T-helper 22 cell (primary cell): Measurements from ENCODE around the gene RGS9.
"Not testable (repeated sequence)": the region's sequence is repeated elsewhere in the genome, so short reads cannot be mapped to it uniquely, and the experiment has no call there.

ENCODE experiments used
- DNase-seq: peaks from one replicate; pipeline ENCODE4 v3.0.0-alpha.2; 2020; ENCODE audit warnings: low read depth

The RGS9 gene

DNA sequence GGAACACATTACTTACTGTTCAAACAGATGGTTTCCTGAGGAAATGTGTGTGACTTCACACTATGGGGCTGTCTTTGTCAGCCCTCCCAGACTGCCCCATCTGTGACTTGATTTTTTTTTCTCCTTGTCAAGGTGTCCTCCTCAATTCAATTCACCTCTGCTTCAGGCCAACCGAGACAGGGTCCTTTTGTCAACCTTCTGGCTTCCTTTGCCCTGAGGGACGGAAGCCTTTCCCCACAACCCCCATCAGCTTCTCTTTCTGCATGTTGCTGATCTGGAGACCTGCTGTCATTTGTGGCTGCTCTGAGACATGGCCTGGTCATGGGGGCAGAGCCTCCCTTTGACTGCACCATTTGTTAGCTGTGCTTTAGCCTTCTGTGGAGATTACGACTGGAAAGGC is 21.3 kb upstream of the RGS9 start:
- no peak for DNase-seq

DNA sequence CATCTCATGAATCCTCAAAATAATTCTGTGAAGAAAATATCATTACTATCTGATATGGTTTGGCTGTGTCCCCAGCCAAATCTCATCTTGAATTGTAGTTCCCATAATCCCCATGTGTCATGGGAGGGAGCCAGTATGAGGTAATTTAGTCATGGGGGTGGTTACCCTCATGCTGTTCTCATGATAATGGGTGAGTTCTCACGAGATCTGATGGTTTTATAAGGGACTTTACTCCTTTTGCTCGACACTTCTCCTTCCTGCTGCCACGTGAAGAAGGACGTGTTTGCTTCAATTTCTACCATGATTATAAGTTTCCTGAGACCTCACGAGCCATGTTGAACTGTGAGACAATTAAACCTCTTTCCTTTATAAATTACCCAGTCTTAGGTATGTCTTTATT is 20.7 kb upstream of the RGS9 start:
- DNase-seq: not testable (repeated sequence)

DNA sequence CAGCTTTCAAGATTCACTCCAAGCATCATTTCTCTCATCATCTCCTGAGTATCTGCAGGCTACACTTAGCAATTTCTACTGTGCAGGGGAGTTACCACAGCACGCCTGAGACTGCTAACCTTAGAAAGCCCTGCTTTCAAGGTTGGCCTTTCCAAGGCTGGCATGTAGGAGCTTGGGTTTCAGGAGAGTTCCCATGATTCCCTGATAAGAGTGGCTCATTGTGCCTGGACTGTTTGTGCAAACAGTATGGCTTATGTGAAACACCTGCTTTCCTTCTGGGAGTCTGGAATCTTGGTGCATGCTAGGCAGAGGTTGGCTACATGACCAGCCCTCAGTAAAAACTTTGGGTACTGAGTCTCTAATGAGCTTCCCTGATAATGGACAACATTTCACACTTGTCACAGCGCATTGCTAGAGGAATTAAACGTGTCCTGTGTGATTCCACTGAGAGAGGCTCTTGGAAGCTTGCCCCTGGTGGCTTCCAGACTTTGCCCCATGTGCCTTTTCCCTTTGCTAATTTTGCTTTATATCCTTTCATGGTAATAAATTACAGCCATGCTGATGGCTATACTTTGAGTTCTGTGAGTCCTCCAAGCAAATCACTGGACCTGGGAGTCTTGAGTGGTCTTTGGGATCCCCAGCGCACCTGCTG is 19.7 kb upstream of the RGS9 start:
- DNase-seq: no peak

DNA sequence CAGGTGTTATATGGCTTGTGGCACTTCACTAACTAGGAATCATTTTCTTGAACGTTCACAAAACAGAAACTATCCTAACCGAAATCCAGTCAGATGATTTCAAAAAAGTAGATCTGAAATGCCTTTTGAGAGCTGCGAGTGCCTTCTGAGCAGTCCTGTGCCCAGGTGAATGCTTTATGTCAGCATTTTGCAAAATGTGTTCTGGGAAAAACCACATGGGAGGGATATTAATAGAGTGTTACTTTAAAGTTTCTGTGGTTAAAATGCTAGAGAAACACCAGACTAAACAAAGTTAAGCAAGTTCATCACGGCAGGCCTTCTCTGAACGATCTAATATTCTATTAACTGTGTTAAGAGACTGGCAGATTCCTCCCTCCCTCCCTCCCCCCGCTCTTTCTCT is 15.8 kb upstream of the RGS9 start:
- no peak for DNase-seq

DNA sequence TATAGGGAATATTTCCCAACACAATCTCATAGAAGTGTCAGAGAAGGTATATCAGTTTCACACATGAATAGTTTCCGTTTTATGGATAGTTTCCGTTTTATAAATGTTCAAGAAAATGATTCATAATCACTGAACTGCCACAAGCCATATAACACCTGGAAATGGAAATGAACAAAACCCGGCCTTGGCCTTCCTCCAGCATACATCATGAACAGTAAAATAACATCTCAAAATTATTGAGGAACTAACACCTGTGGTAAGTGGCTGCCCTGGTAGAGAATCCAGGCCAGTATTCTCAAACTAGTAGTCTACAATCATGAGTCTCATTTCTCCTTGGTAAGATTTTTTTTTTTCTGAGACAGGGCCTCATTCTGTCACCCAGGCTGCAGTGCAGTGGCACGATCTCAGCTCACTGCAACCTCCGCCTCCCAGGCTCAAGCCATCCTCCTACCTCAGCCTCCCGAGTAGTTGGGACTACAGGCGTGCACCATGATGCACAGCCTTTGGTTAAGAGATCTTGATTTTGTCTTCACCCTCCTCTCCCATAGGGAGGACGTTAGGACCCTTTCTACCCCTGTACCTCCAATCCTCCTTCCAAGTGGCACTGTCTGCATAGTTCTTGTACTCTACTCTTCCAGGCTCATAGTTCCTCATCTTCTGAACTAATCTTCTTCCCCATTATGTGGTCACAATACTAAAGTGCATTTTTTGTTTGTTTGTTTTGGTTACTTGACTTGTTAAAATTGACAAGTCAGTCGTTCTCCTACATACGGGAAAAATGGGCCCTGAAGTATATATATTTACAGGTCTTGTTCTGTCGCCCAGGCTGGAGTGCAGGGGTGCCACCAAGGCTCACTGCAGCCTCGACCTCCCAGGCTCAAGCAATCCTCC is 15.0 kb upstream of the RGS9 start:
- DNase-seq: no peak

DNA sequence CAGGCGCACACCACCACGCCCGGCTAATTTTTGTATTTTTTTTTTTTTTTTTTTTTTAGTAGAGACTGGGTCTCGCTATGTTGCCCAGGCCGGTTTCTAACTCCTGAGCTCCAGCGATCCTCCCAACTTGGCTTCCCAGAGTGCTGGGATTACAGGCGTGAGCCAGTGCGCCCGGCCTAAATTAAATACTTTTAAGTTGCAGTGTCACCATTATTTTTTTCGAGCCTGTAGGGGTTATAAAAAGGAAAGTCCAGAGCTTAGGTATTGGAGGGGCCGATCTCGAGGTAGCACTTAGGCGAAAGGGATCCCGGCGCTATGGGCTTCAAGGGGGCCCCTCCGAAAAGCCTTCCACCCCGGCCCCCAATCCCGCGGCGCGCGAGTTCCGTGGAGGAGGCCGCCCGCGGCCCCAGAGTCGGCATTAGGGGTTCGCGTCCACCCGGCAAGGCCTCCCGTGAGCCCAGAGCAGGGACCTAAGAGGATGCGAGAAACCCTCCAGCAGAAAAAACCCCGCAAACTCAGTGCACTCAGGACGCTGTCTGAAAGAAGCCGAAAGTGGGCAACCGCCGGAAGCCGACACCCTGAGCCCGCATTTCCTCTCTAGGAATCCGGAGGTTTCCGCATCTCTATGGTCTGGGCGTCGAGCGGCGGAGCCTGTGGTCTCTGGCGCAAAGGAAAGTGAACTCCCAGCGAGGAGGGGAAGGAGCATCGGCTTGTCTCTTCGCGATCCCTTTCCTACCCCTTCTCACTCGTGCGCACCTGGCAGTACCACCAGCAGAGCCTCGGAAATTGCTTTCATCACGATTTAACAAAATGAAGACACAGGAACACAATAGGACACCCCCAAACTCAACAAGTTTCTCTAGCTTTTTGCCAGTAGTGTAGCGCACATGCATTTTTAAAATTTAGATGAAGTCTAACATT is 14.1 kb upstream of the RGS9 start:
- DNase-seq: peak; percentile 71

DNA sequence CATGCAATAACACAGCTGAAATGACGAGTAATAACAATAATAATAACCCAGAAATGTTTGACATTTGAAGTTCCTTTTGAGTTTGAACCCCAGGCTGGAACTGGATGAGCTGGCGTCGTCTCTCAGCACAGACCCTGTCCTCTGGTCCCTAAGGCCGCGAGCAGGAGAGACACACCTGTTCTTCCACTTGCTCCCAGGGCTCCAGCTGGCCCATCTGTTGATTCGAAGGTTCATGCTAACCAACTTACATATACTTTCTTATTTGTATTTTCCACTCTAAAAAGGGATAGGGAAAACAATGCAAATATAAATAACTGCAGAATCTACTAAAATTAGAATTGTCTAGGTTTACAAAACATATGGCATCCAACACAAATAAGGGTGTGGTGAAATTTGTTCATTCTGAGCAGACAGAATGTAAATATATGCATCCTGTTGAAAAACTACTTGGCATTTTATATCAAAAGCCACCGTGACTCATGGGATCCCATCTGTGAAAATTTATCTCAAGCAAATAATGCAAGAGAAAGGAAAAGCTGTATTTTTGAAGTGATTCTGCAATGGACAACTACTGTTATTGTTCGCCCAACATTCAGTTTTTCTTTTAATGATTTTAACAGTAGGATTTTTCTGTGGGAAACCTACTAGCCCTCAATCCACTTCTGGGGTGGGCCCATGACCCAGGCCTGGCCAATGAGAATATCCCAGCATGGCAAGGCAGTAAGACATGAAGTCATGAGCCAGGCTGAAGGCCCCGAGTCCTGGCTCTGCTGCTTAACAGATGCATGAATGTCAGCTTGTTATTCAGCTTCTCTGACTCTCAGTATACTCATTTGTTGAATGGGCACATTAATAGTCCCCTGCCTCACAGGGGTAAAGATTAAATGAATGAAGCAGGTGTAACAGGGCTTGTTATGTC is 13.2 kb upstream of the RGS9 start:
- no peak for DNase-seq

DNA sequence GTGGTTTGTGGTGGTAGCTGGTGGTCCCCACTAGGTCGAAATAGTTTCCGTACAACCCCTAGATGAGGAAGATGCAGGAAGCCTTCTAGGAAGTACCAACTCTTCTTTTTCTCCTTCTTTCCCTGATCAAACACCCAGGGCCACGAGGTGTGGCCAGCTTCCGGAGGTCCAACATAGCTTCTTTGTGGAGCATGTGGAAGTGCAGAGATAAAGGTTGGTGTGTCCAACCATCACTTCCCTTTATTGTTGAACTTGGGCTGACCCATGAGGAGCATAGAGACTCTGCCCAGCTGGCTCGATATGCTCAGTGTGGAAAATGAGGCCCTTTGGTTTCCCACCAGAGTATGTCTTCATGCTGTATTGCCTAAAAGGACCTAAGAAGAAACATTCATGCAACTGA is 6.3 kb upstream of the RGS9 start:
- no peak for DNase-seq

DNA sequence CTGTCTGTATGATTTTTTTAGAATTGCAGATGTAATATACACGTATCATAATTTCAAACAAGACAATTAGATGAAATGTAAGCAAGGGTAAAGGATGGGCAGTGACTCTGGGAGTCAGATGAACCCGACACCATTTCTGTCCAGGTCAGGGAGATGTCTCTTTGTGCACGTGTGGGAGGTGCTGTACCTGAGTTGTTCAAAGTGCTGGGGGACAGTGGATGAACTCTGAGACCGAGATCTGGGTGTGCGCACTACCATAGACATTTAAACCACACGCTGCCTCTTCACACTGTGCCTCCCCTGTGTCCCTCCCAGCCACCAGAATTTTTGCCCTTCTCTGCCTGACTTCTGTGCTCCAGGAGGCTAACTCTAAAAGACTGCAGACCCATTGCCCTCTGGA is 5.9 kb upstream of the RGS9 start:
- DNase-seq: no peak

DNA sequence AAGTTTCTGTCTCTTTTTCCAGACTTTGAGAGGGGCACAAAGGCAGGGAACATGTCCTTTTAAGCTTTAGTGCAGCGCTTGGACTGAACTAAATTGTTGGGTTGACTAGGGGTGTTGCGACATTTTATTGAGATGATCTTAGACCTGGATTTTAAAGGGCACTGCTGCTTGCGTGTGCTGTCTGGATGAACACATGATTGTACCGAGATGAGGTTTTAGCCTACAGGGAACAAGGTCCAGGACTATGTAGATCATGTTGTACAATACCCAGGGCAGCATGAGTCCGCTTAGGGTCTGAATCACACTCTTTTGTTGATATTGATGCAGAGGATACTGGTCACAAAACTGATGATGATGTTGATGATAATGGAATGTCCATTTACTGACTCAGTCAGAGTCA is 5.2 kb upstream of the RGS9 start:
- DNase-seq: no peak

DNA sequence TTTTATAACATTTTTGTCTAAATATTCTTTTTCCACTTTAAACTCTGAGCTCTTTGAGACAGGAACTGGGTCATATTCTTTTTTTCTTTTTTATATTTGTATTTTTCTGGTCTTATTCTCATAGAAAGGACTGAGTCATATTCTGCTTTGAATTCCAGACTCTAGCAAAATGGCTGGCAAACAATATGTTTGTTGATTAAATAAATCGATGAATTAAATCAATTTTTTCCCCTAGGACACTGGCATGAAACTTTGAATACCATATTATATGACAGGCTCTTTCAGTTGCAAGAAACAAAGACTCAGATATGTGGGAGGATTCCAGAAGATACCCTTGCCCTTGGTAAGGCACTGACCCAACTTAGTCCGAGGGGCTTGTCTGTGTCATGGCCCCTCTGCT is 3.1 kb upstream of the RGS9 start:
- no peak for DNase-seq

DNA sequence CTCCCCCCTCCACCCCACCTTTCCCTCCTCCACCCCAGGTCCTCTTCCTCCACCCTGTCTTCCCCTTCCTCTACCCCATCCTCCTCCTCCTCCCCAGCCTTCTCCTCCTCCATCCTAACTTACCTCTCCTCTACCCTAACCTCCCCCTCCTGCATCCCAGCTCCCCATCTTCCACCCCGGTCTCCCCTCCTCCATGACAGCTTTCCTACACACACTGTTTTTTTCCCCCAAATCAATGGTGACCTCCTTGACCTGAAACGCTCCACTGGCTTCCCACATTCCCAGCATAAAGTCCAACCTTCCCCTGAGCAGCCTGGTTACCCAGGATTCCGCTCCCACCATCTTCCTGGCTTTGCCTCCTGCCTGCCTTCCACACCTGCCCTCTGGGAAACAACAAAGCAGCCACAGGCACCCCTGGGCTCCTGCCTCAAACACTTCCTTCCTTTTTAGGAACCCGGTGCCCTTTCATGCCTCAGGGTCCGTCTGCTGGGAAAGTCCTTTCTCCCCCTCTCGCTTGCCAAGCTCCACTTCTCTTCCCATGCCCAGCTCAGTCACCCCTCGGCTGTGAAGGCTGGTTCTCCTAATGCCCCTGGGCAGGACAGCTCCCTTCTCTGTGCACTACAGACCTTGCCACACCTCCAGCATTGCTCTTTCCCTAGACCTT is 2.1 kb downstream of the RGS9 start:
- DNase-seq: no peak

DNA sequence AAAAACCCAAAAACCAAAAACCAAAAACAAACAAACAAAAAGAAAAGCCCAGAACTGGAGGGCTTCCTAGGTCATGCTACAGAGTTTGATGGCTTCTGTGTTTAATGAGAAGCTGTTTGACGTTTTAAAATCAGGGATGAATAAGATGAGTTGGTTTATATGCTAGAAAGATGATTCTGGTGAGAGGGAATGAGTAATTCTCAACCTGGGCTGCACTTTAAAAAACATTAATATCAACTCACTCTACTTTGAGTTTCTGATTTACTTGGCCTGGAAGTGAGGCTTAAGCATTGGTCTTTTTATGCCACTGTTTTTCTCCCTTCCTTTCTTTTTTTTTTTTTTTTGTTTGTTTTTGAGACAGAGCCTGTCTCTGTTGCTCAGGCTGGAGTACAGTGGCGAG is 5.1 kb downstream of the RGS9 start:
- no peak for DNase-seq

DNA sequence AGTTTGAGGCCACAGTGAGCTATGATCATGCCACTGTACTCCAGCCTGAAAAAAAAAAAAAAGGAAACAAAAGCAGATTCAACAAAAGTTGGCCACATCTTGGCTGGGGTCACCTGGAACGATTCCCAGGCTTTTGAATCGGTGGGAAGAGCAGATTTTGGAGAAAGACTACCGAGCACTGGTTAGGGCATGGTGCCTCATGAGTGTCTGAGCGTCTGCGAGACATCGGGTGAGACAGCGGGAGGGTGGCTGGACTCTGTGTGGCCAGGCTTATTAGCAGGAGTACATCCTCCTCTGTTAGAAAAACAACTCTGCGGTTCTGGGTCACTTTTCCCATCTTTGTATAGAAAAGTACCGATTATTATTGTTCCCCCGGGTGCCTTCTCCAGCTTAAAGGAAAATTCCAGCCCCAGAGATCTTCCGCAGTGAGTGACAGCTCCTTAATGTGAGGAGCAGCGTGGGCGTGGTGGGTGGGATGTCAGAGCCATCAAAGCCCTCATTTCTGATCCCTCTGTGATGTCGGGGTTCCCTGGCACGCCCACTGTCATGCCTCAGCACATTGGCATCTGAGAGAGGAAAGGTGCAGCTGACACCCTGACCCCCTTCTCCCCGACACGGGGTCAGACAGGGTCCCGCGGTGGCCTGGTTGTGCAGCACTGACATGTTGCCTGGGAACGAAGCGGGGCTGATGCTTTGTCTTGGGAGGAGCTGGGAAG is 6.9 kb downstream of the RGS9 start:
- DNase-seq: no peak

DNA sequence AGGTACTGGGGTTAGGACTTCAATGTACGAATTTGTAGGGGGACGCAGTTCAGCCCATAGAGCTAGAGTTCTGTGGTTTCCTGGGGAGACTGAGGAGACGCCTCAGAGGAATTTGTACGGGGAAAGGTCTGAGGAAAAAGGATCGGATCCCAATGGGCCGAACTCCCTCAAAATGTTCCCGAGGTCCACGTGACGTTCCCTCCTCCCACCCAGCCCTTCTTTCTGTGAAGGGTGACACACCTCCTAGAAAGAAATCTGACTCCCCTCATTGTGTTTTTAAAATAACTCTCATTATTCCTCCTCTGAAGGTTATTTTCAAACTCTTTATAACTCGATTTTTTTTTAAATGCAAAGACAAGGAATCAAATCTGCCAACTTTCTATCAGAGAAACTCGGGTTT is 8.6 kb downstream of the RGS9 start:
- DNase-seq: no peak

DNA sequence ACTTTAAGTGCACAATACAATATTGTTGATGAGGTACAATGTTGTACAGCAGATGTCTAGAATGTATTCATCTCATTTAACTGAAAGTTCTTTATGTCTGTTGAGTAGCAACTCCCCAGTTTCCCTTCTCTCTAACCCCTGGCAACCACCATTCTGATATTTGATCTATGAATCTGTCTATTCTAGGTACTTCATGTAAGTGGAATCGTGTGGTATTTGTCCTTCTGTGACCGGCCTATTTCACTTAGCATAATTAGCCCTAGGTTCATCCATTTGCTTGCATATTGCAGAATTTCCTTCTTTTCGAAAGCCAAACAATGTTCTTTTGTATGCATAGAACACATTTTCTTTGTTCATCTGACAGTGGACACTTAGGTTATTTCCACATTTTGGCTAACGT is 10.8 kb downstream of the RGS9 start:
- DNase-seq: no peak

DNA sequence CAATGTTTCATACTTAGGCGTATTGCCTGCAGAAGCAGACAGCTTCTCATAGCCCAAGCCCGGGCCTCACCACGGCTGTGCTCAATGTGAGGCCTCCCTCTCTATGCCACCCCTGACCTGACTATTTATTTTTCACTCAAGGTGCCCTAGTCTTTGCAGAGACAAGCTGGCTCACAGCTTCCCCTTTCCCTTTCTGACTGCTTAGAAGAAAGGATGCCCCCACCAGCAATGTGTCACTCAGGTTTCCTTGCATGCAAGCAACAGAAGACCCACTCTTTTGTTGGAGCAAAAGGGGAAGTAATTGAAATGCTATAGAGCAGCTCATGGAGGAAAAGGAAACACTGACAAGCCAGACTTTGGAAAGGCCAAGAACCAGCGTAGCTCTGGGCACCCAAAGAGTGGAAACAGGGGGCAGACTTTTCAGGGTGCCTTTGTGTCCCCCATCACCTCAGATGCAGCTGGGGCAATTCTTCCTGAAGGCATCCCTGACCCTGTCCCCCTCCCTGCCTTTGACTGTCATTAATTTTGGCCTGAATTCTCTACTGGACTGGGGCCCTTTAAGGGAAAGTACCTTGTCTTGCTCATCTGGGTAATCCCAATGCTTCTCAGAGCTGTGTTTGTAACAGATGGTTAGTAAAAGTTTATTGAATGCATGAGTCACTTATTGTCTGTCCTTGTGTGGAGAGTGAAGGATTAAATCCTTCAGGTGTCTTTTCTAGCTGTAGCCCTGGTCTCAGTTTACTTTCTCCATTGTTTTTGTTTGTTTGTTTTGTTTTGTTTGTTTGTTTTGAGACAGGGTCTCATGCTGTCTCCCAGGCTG is 17.8 kb downstream of the RGS9 start:
- DNase-seq: no peak

DNA sequence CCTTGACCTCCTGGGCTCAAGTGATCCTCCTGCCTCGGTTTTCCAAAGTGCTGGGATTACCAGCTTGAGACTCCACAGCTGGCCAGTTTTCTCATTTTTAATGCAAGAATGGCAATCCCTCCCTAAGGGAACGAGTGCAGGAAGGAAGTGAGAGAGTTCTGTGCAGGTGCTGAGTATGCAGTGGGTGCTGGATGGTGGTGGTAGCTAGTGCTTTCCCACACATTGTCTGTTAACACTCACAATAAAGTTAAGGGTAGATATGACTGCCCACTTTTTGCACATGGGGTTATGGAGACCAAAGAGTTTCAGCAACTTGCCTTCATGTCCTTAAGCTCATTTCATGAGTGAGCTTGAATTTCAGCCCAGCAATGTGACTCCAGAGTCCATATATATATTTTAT is 18.5 kb downstream of the RGS9 start:
- no peak for DNase-seq

DNA sequence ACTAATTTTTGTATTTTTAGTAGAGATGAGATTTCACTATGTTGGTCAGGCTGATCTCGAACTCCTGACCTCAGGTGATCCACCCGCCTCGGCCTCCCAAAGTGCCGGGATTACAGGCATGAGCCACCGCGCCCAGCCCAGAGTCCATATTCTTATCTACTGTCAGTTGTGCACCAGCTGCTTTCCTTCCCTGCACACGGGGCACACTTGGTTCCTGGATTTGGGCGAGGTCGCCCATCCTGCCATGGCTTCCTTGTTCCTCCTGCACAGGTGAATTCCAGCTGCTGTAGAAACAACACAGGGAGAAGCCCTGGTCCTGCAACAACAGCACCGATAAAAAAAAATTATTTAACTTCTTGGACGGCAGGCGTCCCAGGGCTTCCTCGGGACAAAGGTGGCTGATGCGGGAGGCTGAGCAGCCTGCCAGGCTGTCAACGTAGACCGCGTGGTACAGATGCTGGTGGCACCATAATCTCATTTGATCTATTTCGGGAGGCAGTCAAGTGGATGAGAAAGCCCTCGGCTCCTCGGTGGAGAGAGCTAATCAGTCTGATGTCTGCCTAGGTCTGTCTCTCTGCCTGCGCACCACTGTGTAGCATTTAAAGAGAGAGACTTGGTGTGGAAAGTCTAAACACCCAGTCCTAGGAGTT is 19.1 kb downstream of the RGS9 start:
- DNase-seq: no peak
